ENCODE results near the gene ESD. TPM values are rescaled to one million over a fixed set of nuclear protein-coding genes. Genes with fewer than 3 reads are reported as not detected.

Gene ESD
- 120 TPM for total RNA-seq

- H3K9me3 ChIP-seq (ENCODE audit: control insufficient read depth in 3 of 3, low read length in 3 of 3): no peaks in the 10 kb centered on the region
- peaks cover 3 to 17% (median 14%) of the 10 kb centered on the region in 3 donors for H3K4me1 ChIP-seq (ENCODE audit: control insufficient read depth in 3 of 3, insufficient read depth in 3 of 3, low read length in 3 of 3)
- peak within 1 kb of the TSS; percentile 89 for H3K27ac ChIP-seq (ENCODE audit: low read depth, low read length)
- peak within 1 kb of the TSS; percentile 95 to 98 (median 97) for H3K4me3 ChIP-seq (ENCODE audit: low read length in 3 of 3)
- peak within 1 kb of the TSS; percentile 92 to 97 (median 93) for H3K9ac ChIP-seq (ENCODE audit: low read depth in 1 of 3, low read length in 3 of 3)
- H3K27me3 ChIP-seq (ENCODE audit: control insufficient read depth in 3 of 3, insufficient read depth in 3 of 3, low read length in 3 of 3): no peaks in the 10 kb centered on the region
- no peaks in the 10 kb centered on the region for H3K36me3 ChIP-seq (ENCODE audit: control insufficient read depth in 3 of 3, insufficient read depth in 3 of 3, low read length in 3 of 3)
Measured at GRCh38 chr13:46796515-46797474, at the start of gene ESD. TSS of gene ESD (minus strand) at chr13:46797161. CDS start at chr13:46791413, 5,748 bp downstream.

- peaks cover 0 to 2% (median 0%) of the 10 kb centered on the region in 3 donors for H3K4me1 ChIP-seq (ENCODE audit: control insufficient read depth in 3 of 3, insufficient read depth in 3 of 3, low read length in 3 of 3)
- no peak overlapping the region for H3K27ac ChIP-seq (ENCODE audit: low read depth, low read length)
- H3K9me3 ChIP-seq (ENCODE audit: control insufficient read depth in 3 of 3, low read length in 3 of 3): no peaks in the 10 kb centered on the region
- H3K4me3 ChIP-seq (ENCODE audit: low read length in 3 of 3): peak overlapping the region in 1 of 3 donors; percentile 2
- no peak overlapping the region for H3K9ac ChIP-seq (ENCODE audit: low read depth in 1 of 3, low read length in 3 of 3)
- H3K36me3 ChIP-seq (ENCODE audit: control insufficient read depth in 3 of 3, insufficient read depth in 3 of 3, low read length in 3 of 3): no peaks in the 10 kb centered on the region
- H3K27me3 ChIP-seq (ENCODE audit: control insufficient read depth in 3 of 3, insufficient read depth in 3 of 3, low read length in 3 of 3): no peaks in the 10 kb centered on the region
Measured at GRCh38 chr13:46846726-46847125, 49.8 kb upstream of the ESD start.

GRCh38 chr13:46845146-46845545, 48.2 kb upstream of the ESD start:
- no peaks in the 10 kb centered on the region for H3K9me3 ChIP-seq (ENCODE audit: control insufficient read depth in 3 of 3, low read length in 3 of 3)
- no peak overlapping the region for H3K9ac ChIP-seq (ENCODE audit: low read depth in 1 of 3, low read length in 3 of 3)
- H3K36me3 ChIP-seq (ENCODE audit: control insufficient read depth in 3 of 3, insufficient read depth in 3 of 3, low read length in 3 of 3): no peaks in the 10 kb centered on the region
- H3K27ac ChIP-seq (ENCODE audit: low read depth, low read length): no peak overlapping the region
- peaks cover 0 to 2% (median 0%) of the 10 kb centered on the region in 3 donors for H3K4me1 ChIP-seq (ENCODE audit: control insufficient read depth in 3 of 3, insufficient read depth in 3 of 3, low read length in 3 of 3)
- no peaks in the 10 kb centered on the region for H3K27me3 ChIP-seq (ENCODE audit: control insufficient read depth in 3 of 3, insufficient read depth in 3 of 3, low read length in 3 of 3)
- H3K4me3 ChIP-seq (ENCODE audit: low read length in 3 of 3): no peak overlapping the region

GRCh38 chr13:46844431-46844830, 47.5 kb upstream of the ESD start:
- Histone ChIP-seq H3K27ac (ENCODE audit: low read depth, low read length) (no peak overlapping the region), H3K27me3 (ENCODE audit: control insufficient read depth in 3 of 3, insufficient read depth in 3 of 3, low read length in 3 of 3) (no peaks in the 10 kb centered on the region), H3K9me3 (ENCODE audit: control insufficient read depth in 3 of 3, low read length in 3 of 3) (no peaks in the 10 kb centered on the region), H3K9ac (ENCODE audit: low read depth in 1 of 3, low read length in 3 of 3) (no peak overlapping the region), H3K4me1 (ENCODE audit: control insufficient read depth in 3 of 3, insufficient read depth in 3 of 3, low read length in 3 of 3) (peaks cover 0 to 2% (median 0%) of the 10 kb centered on the region in 3 donors), H3K4me3 (ENCODE audit: low read length in 3 of 3) (no peak overlapping the region), H3K36me3 (ENCODE audit: control insufficient read depth in 3 of 3, insufficient read depth in 3 of 3, low read length in 3 of 3) (no peaks in the 10 kb centered on the region)

- Histone ChIP-seq H3K4me3 (ENCODE audit: low read length in 3 of 3) (no peak overlapping the region), H3K27me3 (ENCODE audit: control insufficient read depth in 3 of 3, insufficient read depth in 3 of 3, low read length in 3 of 3) (no peaks in the 10 kb centered on the region), H3K9me3 (ENCODE audit: control insufficient read depth in 3 of 3, low read length in 3 of 3) (no peaks in the 10 kb centered on the region), H3K9ac (ENCODE audit: low read depth in 1 of 3, low read length in 3 of 3) (no peak overlapping the region), H3K27ac (ENCODE audit: low read depth, low read length) (no peak overlapping the region), H3K36me3 (ENCODE audit: control insufficient read depth in 3 of 3, insufficient read depth in 3 of 3, low read length in 3 of 3) (no peaks in the 10 kb centered on the region), H3K4me1 (ENCODE audit: control insufficient read depth in 3 of 3, insufficient read depth in 3 of 3, low read length in 3 of 3) (no peaks in the 10 kb centered on the region)
Measured at GRCh38 chr13:46839399-46839798, 42.4 kb upstream of the ESD start.

- Histone ChIP-seq H3K9me3 (ENCODE audit: control insufficient read depth in 3 of 3, low read length in 3 of 3) (no peaks in the 10 kb centered on the region), H3K36me3 (ENCODE audit: control insufficient read depth in 3 of 3, insufficient read depth in 3 of 3, low read length in 3 of 3) (no peaks in the 10 kb centered on the region), H3K27ac (ENCODE audit: low read depth, low read length) (no peak overlapping the region), H3K4me3 (ENCODE audit: low read length in 3 of 3) (no peak overlapping the region), H3K27me3 (ENCODE audit: control insufficient read depth in 3 of 3, insufficient read depth in 3 of 3, low read length in 3 of 3) (no peaks in the 10 kb centered on the region), H3K4me1 (ENCODE audit: control insufficient read depth in 3 of 3, insufficient read depth in 3 of 3, low read length in 3 of 3) (no peaks in the 10 kb centered on the region), H3K9ac (ENCODE audit: low read depth in 1 of 3, low read length in 3 of 3) (no peak overlapping the region)
Measured at GRCh38 chr13:46834657-46835056, 37.7 kb upstream of the ESD start.

GRCh38 chr13:46831588-46832194, 34.7 kb upstream of the ESD start:
- no peak overlapping the region for H3K9ac ChIP-seq (ENCODE audit: low read depth in 1 of 3, low read length in 3 of 3)
- H3K4me3 ChIP-seq (ENCODE audit: low read length in 3 of 3): no peak overlapping the region
- H3K27ac ChIP-seq (ENCODE audit: low read depth, low read length): no peak overlapping the region
- H3K27me3 ChIP-seq (ENCODE audit: control insufficient read depth in 3 of 3, insufficient read depth in 3 of 3, low read length in 3 of 3): no peaks in the 10 kb centered on the region
- no peaks in the 10 kb centered on the region for H3K4me1 ChIP-seq (ENCODE audit: control insufficient read depth in 3 of 3, insufficient read depth in 3 of 3, low read length in 3 of 3)
- H3K36me3 ChIP-seq (ENCODE audit: control insufficient read depth in 3 of 3, insufficient read depth in 3 of 3, low read length in 3 of 3): no peaks in the 10 kb centered on the region
- H3K9me3 ChIP-seq (ENCODE audit: control insufficient read depth in 3 of 3, low read length in 3 of 3): no peaks in the 10 kb centered on the region

GRCh38 chr13:46830405-46831005, 33.5 kb upstream of the ESD start:
- no peaks in the 10 kb centered on the region for H3K27me3 ChIP-seq (ENCODE audit: control insufficient read depth in 3 of 3, insufficient read depth in 3 of 3, low read length in 3 of 3)
- H3K9me3 ChIP-seq (ENCODE audit: control insufficient read depth in 3 of 3, low read length in 3 of 3): no peaks in the 10 kb centered on the region
- H3K4me1 ChIP-seq (ENCODE audit: control insufficient read depth in 3 of 3, insufficient read depth in 3 of 3, low read length in 3 of 3): no peaks in the 10 kb centered on the region
- no peaks in the 10 kb centered on the region for H3K36me3 ChIP-seq (ENCODE audit: control insufficient read depth in 3 of 3, insufficient read depth in 3 of 3, low read length in 3 of 3)
- H3K4me3 ChIP-seq (ENCODE audit: low read length in 3 of 3): no peak overlapping the region
- H3K27ac ChIP-seq (ENCODE audit: low read depth, low read length): no peak overlapping the region
- H3K9ac ChIP-seq (ENCODE audit: low read depth in 1 of 3, low read length in 3 of 3): no peak overlapping the region

GRCh38 chr13:46822551-46822950, 25.6 kb upstream of the ESD start:
- Histone ChIP-seq H3K4me1 (ENCODE audit: control insufficient read depth in 3 of 3, insufficient read depth in 3 of 3, low read length in 3 of 3) (no peaks in the 10 kb centered on the region), H3K27ac (ENCODE audit: low read depth, low read length) (no peak overlapping the region), H3K9me3 (ENCODE audit: control insufficient read depth in 3 of 3, low read length in 3 of 3) (no peaks in the 10 kb centered on the region), H3K4me3 (ENCODE audit: low read length in 3 of 3) (no peak overlapping the region), H3K36me3 (ENCODE audit: control insufficient read depth in 3 of 3, insufficient read depth in 3 of 3, low read length in 3 of 3) (no peaks in the 10 kb centered on the region), H3K9ac (ENCODE audit: low read depth in 1 of 3, low read length in 3 of 3) (no peak overlapping the region), H3K27me3 (ENCODE audit: control insufficient read depth in 3 of 3, insufficient read depth in 3 of 3, low read length in 3 of 3) (no peaks in the 10 kb centered on the region)

Data from skeletal muscle tissue (tissue), 4 donors.